ENCODE results near the gene SLC9A2.

DNA sequence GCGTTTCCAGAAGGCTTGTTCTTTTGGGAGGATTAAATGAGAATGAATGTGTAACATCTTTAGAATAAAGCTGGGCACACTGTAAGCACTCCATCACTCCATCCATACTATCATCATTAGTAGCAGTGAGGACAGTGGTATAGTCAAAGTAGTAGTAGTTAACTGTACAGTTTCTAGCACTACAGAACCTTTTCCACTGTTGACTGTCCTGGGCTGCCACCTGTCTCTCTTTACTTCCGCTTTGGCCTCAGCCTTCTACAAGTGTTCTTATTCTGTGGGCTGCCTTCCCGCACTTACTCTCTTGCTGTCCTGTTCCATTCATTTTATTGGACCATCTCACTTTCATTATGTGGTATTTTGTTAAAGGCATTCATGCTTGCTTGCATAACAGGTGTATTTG is 3.3 kb downstream of the SLC9A2 start:
- TF ChIP-seq, protein P1, sequence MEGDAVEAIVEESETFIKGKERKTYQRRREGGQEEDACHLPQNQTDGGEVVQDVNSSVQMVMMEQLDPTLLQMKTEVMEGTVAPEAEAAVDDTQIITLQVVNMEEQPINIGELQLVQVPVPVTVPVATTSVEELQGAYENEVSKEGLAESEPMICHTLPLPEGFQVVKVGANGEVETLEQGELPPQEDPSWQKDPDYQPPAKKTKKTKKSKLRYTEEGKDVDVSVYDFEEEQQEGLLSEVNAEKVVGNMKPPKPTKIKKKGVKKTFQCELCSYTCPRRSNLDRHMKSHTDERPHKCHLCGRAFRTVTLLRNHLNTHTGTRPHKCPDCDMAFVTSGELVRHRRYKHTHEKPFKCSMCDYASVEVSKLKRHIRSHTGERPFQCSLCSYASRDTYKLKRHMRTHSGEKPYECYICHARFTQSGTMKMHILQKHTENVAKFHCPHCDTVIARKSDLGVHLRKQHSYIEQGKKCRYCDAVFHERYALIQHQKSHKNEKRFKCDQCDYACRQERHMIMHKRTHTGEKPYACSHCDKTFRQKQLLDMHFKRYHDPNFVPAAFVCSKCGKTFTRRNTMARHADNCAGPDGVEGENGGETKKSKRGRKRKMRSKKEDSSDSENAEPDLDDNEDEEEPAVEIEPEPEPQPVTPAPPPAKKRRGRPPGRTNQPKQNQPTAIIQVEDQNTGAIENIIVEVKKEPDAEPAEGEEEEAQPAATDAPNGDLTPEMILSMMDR (IDR thresholded peaks at IDR 0.05): no peak
- no peak for TF ChIP-seq POLR2AphosphoS5 (IDR thresholded peaks at IDR 0.05)
- TF ChIP-seq POLR2A (IDR thresholded peaks at IDR 0.05): no peak
